HEK293T (cell line): ENCODE data around the gene SLC41A3.

Source experiments
- BHLHE40 ChIP-seq: fragments of 450-650 bp; IDR thresholded peaks from 2 replicates; pipeline ENCODE4 v1.6.1; 2016; ENCODE audit warnings: mild to moderate bottlenecking, moderate library complexity, borderline replicate concordance
- ELF4 ChIP-seq: fragments of 450-650 bp; IDR thresholded peaks from 2 replicates; pipeline ENCODE4 v1.6.1; 2017; ENCODE audit warnings: antibody characterized with exemption

GRCh38 chr3:126080970-126081369 is 3.0 kb downstream of the SLC41A3 start:
- TF ChIP-seq ELF4 (no peak), BHLHE40 (no peak)
